ENCODE measurements around the gene ATG16L1. TPM values are rescaled to one million over a fixed set of nuclear protein-coding genes. Genes with fewer than 3 reads are reported as not detected.

The ATG16L1 gene
- total RNA-seq = 10 to 100 TPM; 47.2 to 50.5 TPM

DNA sequence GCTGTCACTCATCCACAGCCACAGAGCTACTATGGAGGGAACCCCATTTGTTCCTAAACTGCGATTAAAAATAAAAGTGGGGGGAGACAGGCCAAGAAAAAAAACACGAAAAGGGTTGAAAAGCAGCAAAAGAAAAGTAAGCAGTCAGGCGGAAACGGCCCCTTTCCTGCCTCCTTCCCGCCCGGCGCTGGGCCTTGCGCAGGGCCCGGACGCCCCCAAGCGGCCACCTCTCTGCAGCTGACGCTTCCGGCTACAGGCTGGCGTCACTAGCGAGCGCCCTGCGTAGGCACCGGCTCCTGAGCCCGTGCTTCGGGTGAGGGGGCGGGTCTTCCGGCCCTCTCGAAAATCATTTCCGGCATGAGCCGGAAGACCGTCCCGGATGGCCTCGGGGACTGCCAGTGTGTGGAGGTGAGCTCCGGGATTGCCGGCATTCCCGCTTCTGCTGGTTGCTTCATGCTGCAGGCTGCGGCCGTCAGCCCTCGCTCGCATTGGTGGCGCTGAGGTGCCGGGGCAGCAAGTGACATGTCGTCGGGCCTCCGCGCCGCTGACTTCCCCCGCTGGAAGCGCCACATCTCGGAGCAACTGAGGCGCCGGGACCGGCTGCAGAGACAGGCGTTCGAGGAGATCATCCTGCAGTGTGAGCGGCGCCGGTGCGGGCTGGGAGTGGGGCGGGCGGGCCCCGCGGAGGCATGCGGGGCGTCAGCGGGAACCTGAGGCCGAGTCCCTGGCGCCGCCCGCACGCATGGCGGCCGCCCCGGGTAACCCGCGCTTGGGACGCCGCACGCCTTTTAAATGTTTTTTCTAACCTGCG, at the start of gene ATG16L1:
Gene ATG16L1, plus strand, starts transcription at position 368 of the 811 bp plus-strand sequence. Its CDS starts 155 bp downstream, at position 523.
- Mint-ChIP-seq H3K4me1 (ENCODE audit: low read depth) (peaks cover 67% of the 10 kb centered on the region), H3K36me3 (ENCODE audit: low read depth) (peaks cover 39% of the 10 kb centered on the region), H3K4me3 (peak within 1 kb of the TSS; percentile 91), H3K9me3 (ENCODE audit: insufficient read depth) (no peaks in the 10 kb centered on the region), H3K27ac (peak within 1 kb of the TSS; percentile 94), H3K27me3 (ENCODE audit: low read depth) (no peaks in the 10 kb centered on the region)
- DNase-seq (peak; percentile 97), ATAC-seq (peak; percentile 97)
- ChIA-PET CTCF (interaction anchor here (0.7 to 5.0 kb wide), 37 partner anchors 9 to 482 kb away, joined by 3 to 52 read pairs (median 4); partner anchors contain the start of genes DGKD and INPP5D), POLR2A (interaction anchor here (0.7 to 5.2 kb wide), 11 partner anchors 8 to 1221 kb away, joined by 3 to 44 read pairs (median 5); partner anchors contain the start of gene INPP5D)

DNA sequence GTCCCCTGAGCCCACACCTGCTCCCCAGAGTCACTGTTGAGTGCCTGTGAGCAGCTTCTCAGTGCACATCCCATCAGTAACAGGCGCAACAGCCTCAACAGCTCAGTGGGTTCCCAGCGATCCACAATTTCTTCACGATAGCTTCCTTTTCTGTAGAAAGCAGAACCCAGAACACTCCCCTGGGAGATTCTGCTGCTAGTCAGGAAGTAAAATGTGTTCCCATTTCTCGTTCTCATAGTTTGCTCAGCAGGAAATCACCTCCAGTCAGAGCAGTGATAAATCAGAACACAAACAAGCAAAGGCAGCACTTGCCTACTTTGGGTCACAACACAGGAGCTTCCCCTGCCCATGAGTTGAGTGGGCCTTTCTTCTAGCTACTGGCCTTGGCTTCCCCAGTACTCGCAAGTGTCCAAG, 48.9 kb upstream of the ATG16L1 start:
- Mint-ChIP-seq H3K4me1 (ENCODE audit: low read depth) (peaks cover 3% of the 10 kb centered on the region), H3K27me3 (ENCODE audit: low read depth) (no peaks in the 10 kb centered on the region), H3K4me3 (no peak overlapping the region), H3K9me3 (ENCODE audit: insufficient read depth) (no peaks in the 10 kb centered on the region), H3K27ac (peak overlapping the region; percentile 44), H3K36me3 (ENCODE audit: low read depth) (peaks cover 64% of the 10 kb centered on the region)
- CTCF ChIA-PET = interaction anchor here (0.9 to 1.5 kb wide), 2 partner anchors 16 to 49 kb away, joined by 3 to 4 read pairs; partner anchors contain the start of gene ATG16L1
- POLR2A ChIA-PET = no interaction called here
- DNase-seq = no peak
- no peak for ATAC-seq

DNA sequence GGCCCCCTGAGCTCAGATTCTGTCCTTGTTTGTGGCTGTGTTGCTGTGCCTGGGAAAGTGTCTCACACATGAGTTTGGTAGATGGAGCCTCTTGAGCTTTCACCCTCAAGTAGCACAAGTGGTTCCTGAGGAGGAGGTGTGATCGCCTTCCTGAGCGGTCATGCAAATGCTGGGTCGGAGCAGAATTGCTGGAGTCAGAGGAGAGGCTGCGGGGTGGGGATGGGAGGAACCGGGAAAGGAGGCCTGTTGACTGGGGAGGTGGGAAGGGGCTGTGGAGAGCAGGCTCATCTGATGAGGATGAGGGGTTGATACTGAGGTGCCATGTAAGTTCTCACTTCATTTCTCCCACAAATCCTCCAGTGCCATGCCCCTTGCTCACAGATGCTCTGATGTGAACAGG, 48.4 kb upstream of the ATG16L1 start:
- Mint-ChIP-seq H3K9me3 (ENCODE audit: insufficient read depth) (no peaks in the 10 kb centered on the region), H3K4me3 (no peak overlapping the region), H3K27me3 (ENCODE audit: low read depth) (no peaks in the 10 kb centered on the region), H3K36me3 (ENCODE audit: low read depth) (peaks cover 62% of the 10 kb centered on the region), H3K4me1 (ENCODE audit: low read depth) (peaks cover 8% of the 10 kb centered on the region), H3K27ac (peak overlapping the region; percentile 44)
- POLR2A ChIA-PET = no interaction called here
- ATAC-seq (no peak), DNase-seq (no peak)
- CTCF ChIA-PET = interaction anchor here (0.9 kb wide), 1 partner anchor 48 kb away, joined by 3 read pairs; the partner anchor contains the start of gene ATG16L1

DNA sequence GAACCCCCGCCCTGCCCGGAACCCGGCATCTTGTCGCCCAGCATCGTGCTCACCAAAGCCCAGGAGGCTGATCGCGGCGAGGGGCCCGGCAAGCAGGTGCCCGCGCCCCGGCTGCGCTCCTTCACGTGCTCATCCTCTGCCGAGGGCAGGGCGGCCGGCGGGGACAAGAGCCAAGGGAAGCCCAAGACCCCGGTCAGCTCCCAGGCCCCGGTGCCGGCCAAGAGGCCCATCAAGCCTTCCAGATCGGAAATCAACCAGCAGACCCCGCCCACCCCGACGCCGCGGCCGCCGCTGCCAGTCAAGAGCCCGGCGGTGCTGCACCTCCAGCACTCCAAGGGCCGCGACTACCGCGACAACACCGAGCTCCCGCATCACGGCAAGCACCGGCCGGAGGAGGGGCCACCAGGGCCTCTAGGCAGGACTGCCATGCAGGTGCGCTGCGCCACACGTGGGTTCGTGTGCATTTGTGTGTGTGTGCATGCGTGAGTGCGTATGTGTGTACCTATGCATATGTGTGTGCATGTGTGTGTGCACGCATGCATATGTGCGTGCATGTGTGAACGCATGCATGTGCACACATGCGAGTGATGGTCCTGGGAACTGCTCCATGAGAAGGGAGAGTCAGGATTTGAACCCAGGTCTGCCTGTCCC, 47.1 kb upstream of the ATG16L1 start:
- ChIA-PET POLR2A (no interaction called here), CTCF (no interaction called here)
- H3K4me3 Mint-ChIP-seq = no peak overlapping the region
- H3K36me3 Mint-ChIP-seq (ENCODE audit: low read depth) = peaks cover 61% of the 10 kb centered on the region
- peaks cover 16% of the 10 kb centered on the region for H3K4me1 Mint-ChIP-seq (ENCODE audit: low read depth)
- no peak overlapping the region for H3K27ac Mint-ChIP-seq
- H3K27me3 Mint-ChIP-seq (ENCODE audit: low read depth) = no peaks in the 10 kb centered on the region
- no peaks in the 10 kb centered on the region for H3K9me3 Mint-ChIP-seq (ENCODE audit: insufficient read depth)
- no peak for ATAC-seq
- no peak for DNase-seq

DNA sequence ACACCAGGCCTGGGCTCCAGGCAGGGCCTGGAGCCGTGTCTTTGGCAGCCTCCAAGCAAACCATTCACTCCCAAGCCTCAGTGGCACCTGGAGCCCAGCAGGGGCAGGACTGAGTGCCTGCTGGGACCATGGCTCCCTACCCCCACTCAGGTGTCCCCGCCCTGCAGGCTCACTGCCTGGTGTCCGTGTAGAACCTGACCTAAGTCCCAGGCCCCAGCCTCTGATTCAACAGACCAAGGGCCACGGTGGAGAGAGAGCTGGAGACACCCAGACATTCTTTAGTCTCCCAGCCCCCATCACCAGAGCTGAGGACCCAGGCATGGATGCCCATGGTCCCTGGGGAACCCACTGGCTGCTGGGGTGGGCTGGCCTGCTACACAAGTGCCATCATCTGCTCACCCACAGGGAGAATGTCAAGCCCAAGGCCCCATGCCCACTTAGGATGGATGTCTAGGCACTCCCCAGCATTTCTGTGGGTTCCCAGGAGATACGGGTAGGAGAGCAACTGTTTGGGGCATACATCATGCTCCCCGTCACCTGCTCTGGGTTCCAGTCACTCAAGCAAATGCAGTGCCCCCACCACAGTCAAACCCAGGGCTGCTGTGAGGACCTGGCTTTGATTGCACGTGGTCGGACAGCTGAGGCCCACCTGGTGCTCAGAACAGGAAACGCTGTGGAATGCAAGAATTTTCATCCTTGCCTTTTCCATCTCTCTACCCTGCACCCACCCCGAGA, 42.9 kb upstream of the ATG16L1 start:
- ATAC-seq = peak; percentile 18

DNA sequence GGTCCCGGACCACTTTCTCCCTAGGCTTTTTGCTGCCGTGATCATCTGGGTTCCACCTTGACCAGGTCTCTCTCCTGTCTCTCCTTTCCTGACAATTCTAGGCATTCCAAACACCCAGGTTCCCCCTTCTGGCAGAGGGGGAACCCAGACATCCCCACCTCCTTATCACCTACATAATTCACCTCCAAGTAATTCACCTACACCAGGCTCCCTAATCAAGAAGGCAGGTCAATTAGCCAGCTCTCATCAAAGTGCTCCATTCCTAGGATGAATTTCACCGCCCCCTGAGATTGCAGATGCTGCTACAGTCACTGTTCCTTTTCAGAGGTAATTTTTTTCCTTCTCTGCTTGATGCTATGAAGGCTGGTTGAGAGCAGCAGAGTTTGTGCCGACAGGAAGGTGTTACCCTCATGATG, 42.3 kb upstream of the ATG16L1 start:
- ChIA-PET POLR2A (no interaction called here), CTCF (interaction anchor here (1.2 kb wide), 1 partner anchor 22 kb away, joined by 4 read pairs; no protein-coding TSS in a partner anchor)
- H3K27ac Mint-ChIP-seq = peak overlapping the region; percentile 73
- H3K36me3 Mint-ChIP-seq (ENCODE audit: low read depth) = peaks cover 36% of the 10 kb centered on the region
- H3K27me3 Mint-ChIP-seq (ENCODE audit: low read depth) = no peaks in the 10 kb centered on the region
- DNase-seq (no peak), ATAC-seq (no peak)
- H3K4me3 Mint-ChIP-seq = no peak overlapping the region
- peaks cover 20% of the 10 kb centered on the region for H3K4me1 Mint-ChIP-seq (ENCODE audit: low read depth)
- H3K9me3 Mint-ChIP-seq (ENCODE audit: insufficient read depth) = no peaks in the 10 kb centered on the region

More for the DNA sequence above, 42.9 kb upstream of the ATG16L1 start:
- H3K4me1 Mint-ChIP-seq (ENCODE audit: low read depth) = peaks cover 20% of the 10 kb centered on the region
- no peak for DNase-seq
- CTCF ChIA-PET = no interaction called here
- POLR2A ChIA-PET = no interaction called here
- H3K27ac Mint-ChIP-seq = peak overlapping the region; percentile 73
- no peaks in the 10 kb centered on the region for H3K9me3 Mint-ChIP-seq (ENCODE audit: insufficient read depth)
- no peak overlapping the region for H3K4me3 Mint-ChIP-seq
- H3K36me3 Mint-ChIP-seq (ENCODE audit: low read depth) = peaks cover 40% of the 10 kb centered on the region
- H3K27me3 Mint-ChIP-seq (ENCODE audit: low read depth) = no peaks in the 10 kb centered on the region

DNA sequence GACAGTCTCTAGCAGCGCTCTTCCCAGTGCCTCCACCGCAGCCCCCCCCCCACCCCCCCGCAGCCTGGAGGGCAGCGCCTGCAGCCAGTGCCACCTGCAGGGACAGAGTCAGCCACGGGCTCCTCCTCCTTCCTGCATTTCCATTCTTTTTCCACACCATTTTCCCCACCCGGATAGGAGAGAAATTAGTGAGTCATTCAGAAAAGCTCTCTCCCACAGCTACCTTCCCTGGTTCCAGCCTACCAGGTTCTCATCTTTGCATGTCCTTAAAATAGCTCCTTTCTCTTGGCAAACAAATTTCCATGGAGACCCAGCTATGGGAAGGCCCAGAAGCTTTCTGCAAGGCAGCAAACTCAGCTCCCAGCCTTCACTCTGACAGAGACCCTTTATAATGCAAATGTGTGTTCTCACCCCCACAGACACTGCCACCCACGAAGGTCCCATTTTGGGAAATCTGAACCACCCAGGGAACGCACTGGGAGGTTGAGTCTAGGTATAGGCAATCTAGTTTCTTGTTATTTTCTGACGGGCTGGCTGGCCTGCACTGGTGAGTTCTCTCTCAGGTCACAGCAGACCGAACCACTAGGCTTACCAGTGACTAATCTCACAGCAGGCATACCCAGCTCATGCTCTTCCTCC, 41.8 kb upstream of the ATG16L1 start:
- no peak overlapping the region for H3K4me3 Mint-ChIP-seq
- POLR2A ChIA-PET = no interaction called here
- DNase-seq (no peak), ATAC-seq (no peak)
- CTCF ChIA-PET = interaction anchor here (1.2 kb wide), 2 partner anchors 21 to 41 kb away, joined by 4 read pairs; no protein-coding TSS in a partner anchor
- H3K27me3 Mint-ChIP-seq (ENCODE audit: low read depth) = no peaks in the 10 kb centered on the region
- peak overlapping the region; percentile 70 for H3K27ac Mint-ChIP-seq
- H3K36me3 Mint-ChIP-seq (ENCODE audit: low read depth) = peaks cover 34% of the 10 kb centered on the region
- H3K9me3 Mint-ChIP-seq (ENCODE audit: insufficient read depth) = no peaks in the 10 kb centered on the region
- peaks cover 20% of the 10 kb centered on the region for H3K4me1 Mint-ChIP-seq (ENCODE audit: low read depth)

DNA sequence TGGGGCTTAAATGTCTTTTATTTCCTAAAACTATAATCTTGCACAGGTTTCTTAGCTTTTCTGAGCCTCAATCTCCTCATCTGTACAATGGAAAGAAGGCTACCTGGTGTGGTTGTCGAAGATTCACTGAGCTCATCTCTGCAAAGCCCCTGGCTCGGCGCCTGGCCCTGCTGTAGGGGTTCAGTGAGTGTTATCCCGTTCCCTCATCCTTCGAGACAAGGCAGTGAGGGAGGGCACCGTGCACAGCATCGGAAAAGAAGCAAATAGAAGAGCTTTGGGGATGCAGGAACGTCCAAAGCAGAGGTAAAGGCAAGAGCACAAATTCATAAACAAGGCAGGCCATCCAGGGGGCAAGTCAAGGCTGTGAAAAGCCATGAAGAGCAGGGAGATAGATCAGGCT, 41.2 kb upstream of the ATG16L1 start:
- Mint-ChIP-seq H3K27ac (peak overlapping the region; percentile 70), H3K4me1 (ENCODE audit: low read depth) (peaks cover 20% of the 10 kb centered on the region), H3K27me3 (ENCODE audit: low read depth) (no peaks in the 10 kb centered on the region), H3K36me3 (ENCODE audit: low read depth) (peaks cover 30% of the 10 kb centered on the region), H3K9me3 (ENCODE audit: insufficient read depth) (no peaks in the 10 kb centered on the region), H3K4me3 (no peak overlapping the region)
- DNase-seq (no peak), ATAC-seq (no peak)
- POLR2A ChIA-PET = no interaction called here
- CTCF ChIA-PET = interaction anchor here (1.2 kb wide), 2 partner anchors 21 to 40 kb away, joined by 4 read pairs; no protein-coding TSS in a partner anchor

DNA sequence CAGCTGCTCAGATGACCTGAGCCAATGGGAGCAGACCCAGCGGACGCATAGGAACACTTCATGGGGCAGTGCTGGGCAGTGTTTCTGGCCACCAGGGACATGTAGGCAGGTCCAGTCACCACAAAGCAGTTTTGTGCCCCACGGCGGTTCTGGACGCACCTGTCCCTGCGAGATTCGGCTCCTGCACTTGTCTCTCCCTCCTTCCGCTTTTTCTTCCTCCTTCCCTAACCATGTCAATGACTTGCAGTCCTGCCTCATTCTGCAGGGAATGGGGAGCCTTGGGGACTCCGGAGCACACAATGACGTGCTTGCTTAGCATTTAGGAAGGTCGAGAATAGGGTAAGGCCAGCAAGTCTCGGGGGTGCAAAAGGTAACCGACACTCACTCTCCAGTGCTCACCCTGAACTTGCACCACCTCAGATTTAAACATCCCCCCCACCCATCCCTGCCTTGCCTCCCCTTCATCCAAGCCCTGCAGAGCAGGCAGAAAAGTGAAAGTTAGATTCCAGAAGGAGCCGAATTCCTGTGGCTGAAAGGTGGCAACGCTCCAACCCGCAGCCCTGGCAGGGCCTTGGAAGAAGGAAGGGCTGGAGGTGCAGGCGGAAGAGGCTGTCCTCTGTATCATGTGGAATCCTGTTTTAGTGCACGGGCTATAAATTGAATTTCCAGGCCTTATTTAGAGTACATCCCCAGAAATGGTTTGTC, 40.5 kb upstream of the ATG16L1 start:
- Mint-ChIP-seq H3K36me3 (ENCODE audit: low read depth) (peaks cover 26% of the 10 kb centered on the region), H3K4me1 (ENCODE audit: low read depth) (peaks cover 20% of the 10 kb centered on the region), H3K27ac (peak overlapping the region; percentile 70), H3K4me3 (no peak overlapping the region), H3K27me3 (ENCODE audit: low read depth) (no peaks in the 10 kb centered on the region), H3K9me3 (ENCODE audit: insufficient read depth) (no peaks in the 10 kb centered on the region)
- ChIA-PET POLR2A (interaction anchor here (0.6 kb wide), 1 partner anchor 19 kb away, joined by 3 read pairs; no protein-coding TSS in a partner anchor), CTCF (interaction anchor here (1.2 kb wide), 1 partner anchor 40 kb away, joined by 4 read pairs; no protein-coding TSS in a partner anchor)
- ATAC-seq (no peak), DNase-seq (no peak)

DNA sequence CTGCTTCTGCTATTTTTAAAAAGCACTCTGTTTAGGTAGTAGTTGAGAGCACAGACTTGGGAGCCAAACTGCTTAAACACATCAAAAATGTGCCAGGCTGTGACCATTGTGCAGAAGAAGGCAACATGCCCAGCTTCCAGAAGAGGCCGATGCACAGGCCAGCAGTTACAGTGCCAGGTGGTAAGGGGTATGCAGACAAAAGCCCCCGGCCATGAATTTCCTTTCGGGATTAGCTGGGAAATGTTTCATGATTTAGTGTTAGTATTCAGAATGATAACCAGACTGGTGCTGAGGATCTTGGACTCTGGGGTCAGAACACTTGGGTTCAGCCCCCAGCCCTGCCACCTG, 40.0 kb upstream of the ATG16L1 start:
- Mint-ChIP-seq H3K36me3 (ENCODE audit: low read depth) (peaks cover 26% of the 10 kb centered on the region), H3K4me3 (no peak overlapping the region), H3K9me3 (ENCODE audit: insufficient read depth) (no peaks in the 10 kb centered on the region), H3K4me1 (ENCODE audit: low read depth) (peaks cover 20% of the 10 kb centered on the region), H3K27ac (no peak overlapping the region), H3K27me3 (ENCODE audit: low read depth) (no peaks in the 10 kb centered on the region)
- ChIA-PET POLR2A (interaction anchor here (0.6 kb wide), 1 partner anchor 20 kb away, joined by 3 read pairs; no protein-coding TSS in a partner anchor), CTCF (no interaction called here)
- DNase-seq (no peak), ATAC-seq (no peak)

DNA sequence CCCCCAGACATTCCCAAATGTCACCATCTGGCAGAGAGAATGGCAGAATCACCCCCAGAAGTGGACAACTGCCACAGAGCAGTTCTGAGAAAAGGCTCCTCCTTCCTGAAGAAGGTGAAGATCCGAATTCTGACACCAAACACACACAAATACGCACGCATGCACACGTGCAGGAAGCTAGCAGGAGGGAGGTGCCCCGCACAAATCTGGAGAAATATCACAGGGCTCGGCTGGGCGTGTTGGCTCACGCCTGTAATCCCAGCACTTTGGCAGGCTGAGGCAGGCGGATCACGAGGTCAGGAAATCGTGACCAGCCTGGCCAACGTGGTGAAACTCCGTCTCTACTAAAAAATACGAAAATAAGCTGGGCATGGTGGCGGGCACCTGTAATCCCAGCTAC, 38.5 kb upstream of the ATG16L1 start:
- Mint-ChIP-seq H3K4me3 (no peak overlapping the region), H3K9me3 (ENCODE audit: insufficient read depth) (no peaks in the 10 kb centered on the region), H3K4me1 (ENCODE audit: low read depth) (peaks cover 12% of the 10 kb centered on the region), H3K36me3 (ENCODE audit: low read depth) (peaks cover 22% of the 10 kb centered on the region), H3K27ac (peak overlapping the region; percentile 22), H3K27me3 (ENCODE audit: low read depth) (no peaks in the 10 kb centered on the region)
- ATAC-seq = no peak
- DNase-seq = no peak
- POLR2A ChIA-PET = no interaction called here
- CTCF ChIA-PET = interaction anchor here (0.6 kb wide), 1 partner anchor 302 kb away, joined by 3 read pairs; no protein-coding TSS in a partner anchor
